Large intestine (tissue), 3 donors: ENCODE measurements around the gene LIF. TPM values are rescaled to one million over a fixed set of nuclear protein-coding genes. Genes with fewer than 3 reads are reported as not detected.

Experiments
- DNase-seq, 2 donors: peaks; one replicate each; pipeline versions ENCODE4 v3.0.0 to v3.0.0-alpha.2; 2013
- H3K27ac ChIP-seq: one replicate; pipeline ENCODE4 v1.5.1; 2013; ENCODE audit warnings: low read length
- H3K27me3 ChIP-seq: 2 replicates; pipeline ENCODE4 v1.6.1; 2013; ENCODE audit warnings: low read length; ENCODE audit not compliant: control insufficient read depth, insufficient read depth
- H3K36me3 ChIP-seq: 2 replicates; pipeline ENCODE4 v1.6.1; 2013; ENCODE audit warnings: low read length; ENCODE audit not compliant: control insufficient read depth, insufficient read depth
- H3K4me1 ChIP-seq: one replicate; pipeline ENCODE4 v1.6.1; 2013; ENCODE audit warnings: low read length; ENCODE audit not compliant: control insufficient read depth, insufficient read depth
- H3K4me3 ChIP-seq: one replicate; pipeline ENCODE4 v1.5.1; 2013; ENCODE audit warnings: low read length
- H3K9me3 ChIP-seq: one replicate; pipeline ENCODE4 v1.6.1; 2013; ENCODE audit warnings: mild to moderate bottlenecking, low read depth, low read length, moderate library complexity; ENCODE audit not compliant: control insufficient read depth
- WGBS: methylation state at CpG from one replicate; pipeline ENCODE4 v1.1.5; 2013; ENCODE audit warnings: low lambda C conversion rate; ENCODE audit not compliant: insufficient coverage; 5-methylcytosine and 5-hydroxymethylcytosine counted together
- polyA plus RNA-seq: library from polyadenylated mRNA; unstranded; fragments of 120-200 nt; gene quantifications from one replicate; pipeline ENCODE4 v1.2.1, GENCODE V29; 2013

The LIF gene
- polyA plus RNA-seq, 1 donor: 27.6 TPM

DNA sequence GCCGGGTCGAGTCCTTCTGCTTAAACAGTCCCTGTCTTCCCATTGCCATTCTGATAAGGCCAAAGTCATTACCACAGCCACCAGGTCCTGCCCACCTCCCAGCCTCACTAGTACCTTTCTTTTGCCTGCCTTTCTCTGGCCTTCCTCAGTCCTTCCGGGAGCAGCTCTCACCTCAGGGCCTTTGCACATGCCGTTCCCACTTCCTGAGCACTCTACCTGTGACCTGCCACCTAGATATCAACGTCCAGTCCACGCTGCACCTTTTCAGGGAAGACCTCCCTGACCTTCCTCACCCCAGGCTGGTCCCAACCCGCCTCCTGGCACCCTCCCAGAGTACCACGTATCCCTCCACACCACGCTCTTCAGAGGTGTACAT is 27.9 kb upstream of the LIF start:
- no peak overlapping the region for H3K4me3 ChIP-seq

DNA sequence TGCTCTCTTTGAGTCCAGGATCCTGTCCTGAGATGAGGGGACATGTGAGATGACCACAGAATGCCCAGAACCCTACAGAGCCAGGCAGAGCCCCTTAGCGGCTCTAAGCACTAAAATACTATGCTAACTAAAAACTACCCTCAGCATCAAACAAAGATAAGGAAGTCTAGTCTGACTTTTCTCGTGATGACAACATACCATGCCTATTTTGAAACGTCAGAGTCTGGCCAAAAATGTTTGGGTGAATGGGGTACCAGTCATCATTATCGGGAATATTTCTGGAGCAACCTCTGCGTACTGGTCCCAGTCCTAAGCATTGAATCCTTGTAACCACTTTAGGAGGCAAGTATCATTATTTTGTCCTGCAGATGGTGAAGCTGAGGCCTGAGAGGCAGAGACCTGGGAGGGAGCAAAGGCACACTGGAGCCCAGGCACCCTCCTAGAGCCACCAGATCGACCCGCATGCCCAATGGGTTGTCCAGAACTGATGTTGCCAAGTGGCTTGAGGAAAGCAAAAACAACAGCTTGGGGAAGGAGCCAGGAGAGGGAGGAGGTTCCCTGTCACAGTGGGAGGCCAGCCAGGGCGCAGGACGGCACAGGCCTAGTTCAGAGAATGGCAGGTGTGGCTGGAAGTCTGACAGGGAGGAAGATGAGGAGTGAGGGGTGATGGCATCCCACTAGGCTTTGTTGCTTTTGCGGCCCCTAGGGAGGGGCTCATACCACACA is 27.3 kb upstream of the LIF start:
- no peaks in the 10 kb centered on the region for H3K36me3 ChIP-seq
- no peaks in the 10 kb centered on the region for H3K9me3 ChIP-seq
- no peak overlapping the region for H3K4me3 ChIP-seq
- no peaks in the 10 kb centered on the region for H3K27me3 ChIP-seq
- no peak for DNase-seq
- no CpG with 5 or more reads among the region's 10 CpGs for WGBS
- peaks cover 23% of the 10 kb centered on the region for H3K4me1 ChIP-seq
- H3K27ac ChIP-seq: no peak overlapping the region

More for the DNA sequence above, 27.9 kb upstream of the LIF start:
- H3K4me1 ChIP-seq: peaks cover 28% of the 10 kb centered on the region
- no peak overlapping the region for H3K27ac ChIP-seq
- DNase-seq: no peak
- no peaks in the 10 kb centered on the region for H3K36me3 ChIP-seq
- no CpG with 5 or more reads among the region's 9 CpGs for WGBS
- H3K27me3 ChIP-seq: no peaks in the 10 kb centered on the region
- no peaks in the 10 kb centered on the region for H3K9me3 ChIP-seq

DNA sequence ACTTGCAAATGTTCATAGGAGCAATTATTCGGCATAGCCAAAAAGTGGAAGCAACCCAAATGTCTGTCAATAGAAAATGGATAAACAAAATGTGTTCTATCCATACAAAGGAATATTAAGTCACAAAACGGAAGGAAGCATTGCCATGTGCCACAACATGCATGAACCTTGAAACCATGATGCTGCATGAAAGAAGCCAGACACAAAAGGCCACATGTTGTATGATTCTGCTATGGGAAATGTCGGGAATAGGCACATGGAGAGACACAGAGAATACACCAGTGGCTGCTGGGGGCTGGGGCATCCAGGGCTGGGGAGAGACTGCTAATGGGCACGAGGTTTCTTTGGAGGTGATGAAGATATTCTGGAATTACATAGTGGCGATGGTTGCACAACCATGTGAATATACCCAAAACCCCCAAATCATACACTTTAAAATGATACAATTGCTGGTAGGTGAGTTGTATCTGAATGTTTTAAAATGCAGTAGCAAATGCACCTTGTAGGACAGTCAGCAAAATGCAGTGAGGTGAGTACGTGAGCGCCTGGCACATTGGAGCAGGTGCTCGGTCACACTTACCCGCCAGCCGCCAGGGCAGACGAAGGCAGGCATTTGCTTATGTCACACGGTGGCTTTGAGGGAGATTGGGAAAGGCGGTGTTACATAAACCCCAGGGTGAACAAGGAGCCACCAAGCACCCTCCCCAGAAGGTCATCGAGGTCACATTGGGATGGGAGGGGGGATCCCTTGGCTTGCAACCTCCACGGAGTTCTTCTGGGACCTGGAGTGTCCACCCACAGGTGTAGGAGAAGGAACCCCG is 26.4 kb upstream of the LIF start:
- Histone ChIP-seq H3K4me3 (no peak overlapping the region), H3K4me1 (peaks cover 16% of the 10 kb centered on the region), H3K36me3 (no peaks in the 10 kb centered on the region), H3K27ac (no peak overlapping the region), H3K9me3 (no peaks in the 10 kb centered on the region), H3K27me3 (no peaks in the 10 kb centered on the region)
- 100% methylated on average over 2 of the region's 16 CpGs for WGBS
- DNase-seq: no peak

DNA sequence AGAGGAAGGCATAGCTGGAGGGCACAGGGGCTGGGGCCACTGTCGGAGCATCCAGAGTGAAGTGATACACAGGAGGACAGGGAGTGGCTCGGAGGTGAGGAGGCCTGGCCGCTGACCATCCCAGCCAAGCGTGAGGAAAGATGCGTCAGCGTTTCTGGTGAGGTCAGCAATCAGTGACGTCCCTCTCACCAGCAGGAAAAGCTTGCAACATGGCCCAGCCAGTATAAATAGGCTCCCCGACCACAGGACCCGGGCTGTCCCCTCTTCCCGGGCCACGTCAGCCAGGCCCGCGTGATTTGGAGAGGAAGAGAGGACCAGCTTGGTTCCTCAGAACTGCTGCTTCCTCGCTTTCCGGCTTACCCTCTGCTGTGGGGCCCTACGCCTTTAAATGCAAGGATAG is 24.3 kb upstream of the LIF start:
- H3K4me1 ChIP-seq: peaks cover 10% of the 10 kb centered on the region
- no peaks in the 10 kb centered on the region for H3K9me3 ChIP-seq
- no peak overlapping the region for H3K4me3 ChIP-seq
- no peaks in the 10 kb centered on the region for H3K27me3 ChIP-seq
- no peaks in the 10 kb centered on the region for H3K36me3 ChIP-seq
- DNase-seq: no peak
- WGBS: no CpG with 5 or more reads among the region's 16 CpGs
- no peak overlapping the region for H3K27ac ChIP-seq

DNA sequence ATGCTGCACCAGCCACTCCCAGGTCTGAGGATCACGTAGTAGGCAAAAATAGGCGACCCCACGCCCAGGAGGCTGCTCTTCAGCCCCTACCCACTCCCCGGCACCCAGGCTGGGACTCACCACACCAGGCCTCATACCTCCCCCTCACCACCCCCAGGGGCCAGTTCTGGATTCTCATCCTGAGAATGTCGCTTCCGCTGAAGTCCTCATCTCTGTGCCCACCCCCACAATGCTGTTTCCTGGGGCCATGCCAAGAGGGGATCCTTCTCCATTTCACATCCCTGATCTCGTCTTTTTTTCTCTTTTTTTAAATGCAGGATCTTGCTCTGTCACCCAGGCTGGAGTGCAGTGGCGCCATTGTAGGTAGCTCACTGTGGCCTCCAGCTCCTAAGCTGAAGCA is 21.8 kb upstream of the LIF start:
- no peak for DNase-seq
- WGBS: 100% methylated on average over 1 of the region's 8 CpGs
- Histone ChIP-seq H3K36me3 (no peaks in the 10 kb centered on the region), H3K9me3 (no peaks in the 10 kb centered on the region), H3K4me3 (no peak overlapping the region), H3K27me3 (no peaks in the 10 kb centered on the region), H3K27ac (no peak overlapping the region), H3K4me1 (peaks cover 9% of the 10 kb centered on the region)

DNA sequence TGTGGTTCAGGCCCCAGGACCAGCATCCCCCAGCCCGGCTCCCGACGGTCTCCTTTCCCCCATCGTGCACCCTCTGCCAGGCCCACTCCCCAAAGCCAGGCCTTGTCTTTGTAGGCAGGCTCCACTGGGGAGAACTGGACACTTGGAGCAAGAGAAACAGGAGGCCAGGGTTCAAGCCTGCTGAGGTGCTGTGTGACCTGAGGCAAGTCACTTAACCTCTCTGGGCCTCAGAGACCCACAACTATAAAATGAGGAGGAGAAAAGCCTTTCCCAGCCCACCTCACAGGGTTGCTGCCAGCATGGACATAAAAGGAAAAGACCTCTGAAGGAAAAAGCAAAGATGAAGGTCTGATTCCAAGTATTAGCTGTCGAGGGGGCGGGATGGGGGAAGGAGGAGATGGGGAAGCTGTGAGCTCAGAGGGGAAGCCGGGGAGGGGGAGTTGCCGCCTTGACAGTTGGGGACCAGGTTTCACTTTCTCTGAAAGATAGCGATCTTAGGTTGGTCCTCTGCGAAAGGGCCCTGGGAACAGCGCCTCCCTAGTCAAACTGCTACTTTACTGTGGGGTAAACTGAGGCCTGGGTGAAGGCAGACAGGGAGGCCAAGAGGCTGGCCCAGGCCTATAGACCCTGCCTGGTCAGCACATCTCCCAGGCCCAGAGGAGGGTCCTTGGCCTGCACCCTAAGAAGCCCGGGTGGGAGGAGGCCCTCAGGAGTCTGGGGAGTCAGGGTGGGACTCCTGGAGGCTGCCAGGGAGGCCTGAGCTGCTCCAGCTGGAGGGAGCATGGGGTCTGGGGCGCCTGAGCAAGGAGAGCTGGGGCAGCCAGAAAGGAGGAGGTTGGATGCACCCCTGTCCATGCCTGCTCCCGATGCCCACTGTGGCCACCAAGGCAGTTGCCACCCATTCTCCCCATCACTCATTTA is 21.1 kb upstream of the LIF start:
- H3K27me3 ChIP-seq: no peaks in the 10 kb centered on the region
- no peak for DNase-seq
- no peak overlapping the region for H3K4me3 ChIP-seq
- no peaks in the 10 kb centered on the region for H3K9me3 ChIP-seq
- no peak overlapping the region for H3K27ac ChIP-seq
- WGBS: no CpG with 5 or more reads among the region's 14 CpGs
- peaks cover 9% of the 10 kb centered on the region for H3K4me1 ChIP-seq
- no peaks in the 10 kb centered on the region for H3K36me3 ChIP-seq

DNA sequence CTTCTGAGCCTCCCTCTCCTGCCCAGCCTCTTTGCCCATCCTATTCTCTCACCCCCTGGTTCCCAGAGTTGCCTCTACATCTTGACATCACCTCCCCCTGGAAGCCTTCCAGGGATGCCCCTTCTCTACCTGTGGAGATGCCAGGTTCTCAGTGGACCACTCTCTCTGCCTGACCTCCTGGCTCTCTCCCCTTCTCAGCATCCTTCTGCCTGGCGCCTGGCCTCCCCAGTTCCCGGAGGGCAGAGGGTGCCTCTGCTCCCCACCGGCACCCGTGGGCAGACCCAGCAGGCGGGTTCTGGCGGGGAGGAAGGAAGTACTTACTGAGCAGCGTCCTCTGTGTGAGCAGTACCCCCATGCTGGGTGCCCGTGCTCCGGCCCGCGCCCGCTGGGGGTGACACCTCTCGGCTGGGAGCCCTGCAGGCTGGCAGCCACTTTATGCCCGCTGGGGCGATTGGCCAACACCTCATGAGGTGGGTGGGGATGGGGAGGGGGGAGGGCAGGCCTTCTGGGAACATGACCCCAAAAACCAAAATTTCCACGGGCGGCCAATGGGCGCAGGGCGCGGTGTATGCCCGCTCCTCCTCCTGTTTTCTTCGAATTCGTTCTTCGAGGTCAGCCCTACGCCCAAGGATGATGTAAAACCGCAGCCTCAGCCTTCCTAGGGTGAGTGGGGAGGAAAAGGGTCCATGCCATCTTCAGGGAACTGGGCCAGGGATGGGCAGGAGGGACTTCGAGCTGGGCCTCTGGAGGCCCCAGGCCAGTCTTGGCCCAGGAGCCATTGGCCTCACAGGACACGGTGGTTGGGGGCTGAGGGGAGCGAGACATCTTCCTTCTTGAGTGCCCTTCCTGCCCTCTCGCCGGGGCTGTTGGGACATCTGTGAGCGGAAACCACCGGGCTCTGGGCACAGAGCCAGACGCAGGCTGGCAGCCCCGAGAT is 20.2 kb upstream of the LIF start, which contains the start of gene OSM:
TSS of gene OSM (minus strand) at position 407 of the 937 bp plus-strand sequence. CDS start at position 355, 52 bp downstream.
- H3K36me3 ChIP-seq: no peaks in the 10 kb centered on the region
- H3K9me3 ChIP-seq: no peaks in the 10 kb centered on the region
- no peak within 1 kb of the TSS for H3K27ac ChIP-seq
- no peak for DNase-seq
- no peaks in the 10 kb centered on the region for H3K27me3 ChIP-seq
- no peak within 1 kb of the TSS for H3K4me3 ChIP-seq
- 90% methylated on average over 2 of the region's 35 CpGs for WGBS
- H3K4me1 ChIP-seq: peaks cover 9% of the 10 kb centered on the region

DNA sequence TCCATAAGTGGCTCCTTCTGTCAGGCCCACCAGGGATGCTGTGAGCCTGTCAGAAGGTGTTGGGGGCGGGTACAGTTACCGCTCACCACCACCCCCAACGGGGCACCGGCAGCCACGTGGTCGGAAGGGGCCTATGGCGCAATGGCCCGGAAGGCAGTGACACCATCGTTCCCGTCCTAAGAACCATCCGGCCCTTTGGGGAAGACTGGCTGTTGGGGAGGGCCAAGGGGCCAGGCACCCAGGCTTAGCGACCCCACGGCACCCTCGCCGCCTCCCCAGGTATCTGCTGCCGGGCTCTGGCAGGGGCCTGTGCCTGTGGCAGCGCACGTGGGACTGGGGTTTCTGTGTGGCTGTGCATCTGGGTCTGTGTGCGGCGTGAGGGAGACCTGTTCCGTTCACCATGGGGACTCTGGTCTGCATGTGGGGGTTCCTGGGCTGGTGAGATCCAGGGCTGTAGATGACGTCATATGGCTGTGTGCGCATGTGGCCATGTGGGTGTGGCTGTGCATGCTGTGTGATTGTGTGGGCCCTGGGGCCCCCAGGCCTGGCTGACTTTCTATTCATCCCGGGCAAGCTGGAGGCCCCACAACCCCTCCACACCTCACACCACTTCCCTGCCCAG is 19.4 kb upstream of the LIF start:
- no peaks in the 10 kb centered on the region for H3K36me3 ChIP-seq
- H3K4me1 ChIP-seq: peaks cover 9% of the 10 kb centered on the region
- no peak overlapping the region for H3K4me3 ChIP-seq
- H3K27me3 ChIP-seq: no peaks in the 10 kb centered on the region
- no peak overlapping the region for H3K27ac ChIP-seq
- WGBS: no CpG with 5 or more reads among the region's 24 CpGs
- no peaks in the 10 kb centered on the region for H3K9me3 ChIP-seq
- peak in 1 of 2 donors; percentile 65 for DNase-seq

DNA sequence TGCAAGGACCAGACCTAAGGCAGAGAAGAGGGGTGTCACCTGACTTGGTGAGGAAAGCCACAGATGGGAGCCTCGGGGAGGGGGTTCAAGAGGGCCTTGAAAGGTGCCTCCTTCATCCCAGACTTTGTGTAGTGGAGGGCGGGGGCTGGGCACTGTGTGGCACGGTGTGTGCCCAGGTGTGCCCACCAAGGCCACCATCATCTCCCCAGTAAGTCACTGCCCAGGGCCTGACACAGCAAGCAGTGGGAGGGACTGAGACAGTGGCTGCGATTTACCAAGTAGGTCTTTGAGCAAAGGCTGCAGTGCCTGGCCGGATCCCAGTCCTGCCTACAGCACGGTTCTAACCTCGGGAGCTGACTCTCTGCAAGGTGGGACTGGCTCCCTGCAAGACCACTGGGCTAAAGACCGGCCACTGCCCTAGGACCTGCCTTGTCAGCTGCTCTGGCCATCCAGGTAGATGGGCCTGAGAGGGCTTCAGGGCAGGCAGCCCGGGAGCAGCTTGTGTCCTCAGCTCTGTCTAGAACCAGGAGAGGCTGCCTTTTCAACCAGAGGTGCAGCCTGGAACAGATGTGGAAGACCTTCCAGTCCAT is 18.7 kb upstream of the LIF start:
- Histone ChIP-seq H3K36me3 (no peaks in the 10 kb centered on the region), H3K4me3 (no peak overlapping the region), H3K9me3 (no peaks in the 10 kb centered on the region), H3K27ac (no peak overlapping the region), H3K4me1 (peaks cover 12% of the 10 kb centered on the region), H3K27me3 (no peaks in the 10 kb centered on the region)
- WGBS: no CpG with 5 or more reads among the region's 9 CpGs
- no peak for DNase-seq
